Measurements from ENCODE around the gene DENND4B. TPM values are rescaled to one million over a fixed set of nuclear protein-coding genes. Genes with fewer than 3 reads are reported as not detected.

DENND4B gene
- total RNA-seq, 6 experiments from 2014 or later = 13.0 to 27.5 (median 20.2) TPM

DNA sequence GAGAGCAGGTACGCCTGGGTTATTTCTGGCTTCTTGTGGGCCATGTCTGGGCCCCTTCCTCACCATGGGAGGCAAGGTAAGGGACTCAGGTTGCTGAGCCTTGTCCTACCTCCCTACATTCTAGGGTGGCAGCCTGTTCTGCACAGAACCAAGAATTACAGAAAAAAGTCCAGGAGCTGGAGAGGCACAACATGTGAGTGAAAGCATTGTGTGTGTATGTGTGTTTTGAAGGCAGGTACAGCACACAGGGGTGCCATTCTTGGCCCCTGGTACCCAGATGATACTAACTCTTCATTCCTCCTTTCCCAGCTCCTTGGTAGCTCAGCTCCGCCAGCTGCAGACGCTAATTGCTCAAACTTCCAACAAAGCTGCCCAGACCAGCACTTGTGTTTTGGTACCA, 26.6 kb upstream of the DENND4B start:
- Histone ChIP-seq H3K27me3 (no peaks in the 10 kb centered on the region), H3K4me3 (no peak overlapping the region), H3K27ac (no peak overlapping the region), H3K4me1 (peaks cover 0 to 14% (median 5%) of the 10 kb centered on the region in 4 donors), H3K9me3 (no peaks in the 10 kb centered on the region), H3K36me3 (peaks cover 0 to 24% (median 13%) of the 10 kb centered on the region in 4 donors)
- intact Hi-C loops (cut with DNase I) = no loop called here
- TF ChIP-seq, protein P1, sequence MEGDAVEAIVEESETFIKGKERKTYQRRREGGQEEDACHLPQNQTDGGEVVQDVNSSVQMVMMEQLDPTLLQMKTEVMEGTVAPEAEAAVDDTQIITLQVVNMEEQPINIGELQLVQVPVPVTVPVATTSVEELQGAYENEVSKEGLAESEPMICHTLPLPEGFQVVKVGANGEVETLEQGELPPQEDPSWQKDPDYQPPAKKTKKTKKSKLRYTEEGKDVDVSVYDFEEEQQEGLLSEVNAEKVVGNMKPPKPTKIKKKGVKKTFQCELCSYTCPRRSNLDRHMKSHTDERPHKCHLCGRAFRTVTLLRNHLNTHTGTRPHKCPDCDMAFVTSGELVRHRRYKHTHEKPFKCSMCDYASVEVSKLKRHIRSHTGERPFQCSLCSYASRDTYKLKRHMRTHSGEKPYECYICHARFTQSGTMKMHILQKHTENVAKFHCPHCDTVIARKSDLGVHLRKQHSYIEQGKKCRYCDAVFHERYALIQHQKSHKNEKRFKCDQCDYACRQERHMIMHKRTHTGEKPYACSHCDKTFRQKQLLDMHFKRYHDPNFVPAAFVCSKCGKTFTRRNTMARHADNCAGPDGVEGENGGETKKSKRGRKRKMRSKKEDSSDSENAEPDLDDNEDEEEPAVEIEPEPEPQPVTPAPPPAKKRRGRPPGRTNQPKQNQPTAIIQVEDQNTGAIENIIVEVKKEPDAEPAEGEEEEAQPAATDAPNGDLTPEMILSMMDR (IDR thresholded peaks at IDR 0.05) = no peak
- TF ChIP-seq POLR2A (IDR thresholded peaks at IDR 0.05) = no peak
- no peak for DNase-seq
- no peak for ATAC-seq
- 93% methylated on average over 2 of the region's 3 CpGs for WGBS (ENCODE audit: insufficient coverage, low coverage, low lambda C conversion rate, missing lambda C conversion rate)

GRCh38 chr1:153970346-153970745, 23.8 kb upstream of the DENND4B start:
- Histone ChIP-seq H3K4me1 (peaks cover 0 to 11% (median 3%) of the 10 kb centered on the region in 4 donors), H3K9me3 (no peaks in the 10 kb centered on the region), H3K27me3 (no peaks in the 10 kb centered on the region), H3K36me3 (peaks cover 0 to 18% (median 9%) of the 10 kb centered on the region in 4 donors), H3K4me3 (no peak overlapping the region), H3K27ac (no peak overlapping the region)
- ATAC-seq (no peak), DNase-seq (no peak)
- no peak for TF ChIP-seq POLR2A (IDR thresholded peaks at IDR 0.05)
- TF ChIP-seq, protein P1 (IDR thresholded peaks at IDR 0.05) = no peak
- WGBS (ENCODE audit: insufficient coverage, low coverage, low lambda C conversion rate, missing lambda C conversion rate) = 80% methylated on average over 1 of the region's 2 CpGs
- intact Hi-C loops (cut with DNase I) = no loop called here

- DNase-seq (no peak), ATAC-seq (no peak)
- Histone ChIP-seq H3K4me1 (peaks cover 0 to 19% (median 7%) of the 10 kb centered on the region in 4 donors), H3K9me3 (no peaks in the 10 kb centered on the region), H3K36me3 (peaks cover 0 to 6% (median 2%) of the 10 kb centered on the region in 4 donors), H3K27ac (no peak overlapping the region), H3K27me3 (no peaks in the 10 kb centered on the region), H3K4me3 (no peak overlapping the region)
- no peak for TF ChIP-seq POLR2A (IDR thresholded peaks at IDR 0.05)
- TF ChIP-seq, protein P1 (IDR thresholded peaks at IDR 0.05) = no peak
- WGBS (ENCODE audit: insufficient coverage, low coverage, low lambda C conversion rate, missing lambda C conversion rate) = no CpG with 5 or more reads among the region's 2 CpGs
- intact Hi-C loops (cut with DNase I) = no loop called here
Measured at GRCh38 chr1:153968972-153969371, 22.5 kb upstream of the DENND4B start.

DNA sequence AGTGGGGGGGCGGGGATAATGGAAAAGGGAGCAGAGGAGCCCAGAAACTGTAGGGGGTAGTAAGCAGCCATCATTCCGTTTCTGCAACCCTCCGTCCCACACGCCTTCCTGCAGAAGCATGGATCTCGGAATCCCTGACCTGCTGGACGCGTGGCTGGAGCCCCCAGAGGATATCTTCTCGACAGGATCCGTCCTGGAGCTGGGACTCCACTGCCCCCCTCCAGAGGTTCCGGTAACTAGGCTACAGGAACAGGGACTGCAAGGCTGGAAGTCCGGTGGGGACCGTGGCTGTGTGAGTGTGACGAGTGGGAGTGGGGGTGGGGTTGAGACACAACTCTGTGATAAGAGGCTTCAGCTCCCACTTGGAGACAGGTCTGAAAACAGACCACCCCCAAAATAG, 21.9 kb upstream of the DENND4B start:
- ATAC-seq (no peak), DNase-seq (no peak)
- 26% methylated on average over 10 of the region's 13 CpGs for WGBS (ENCODE audit: insufficient coverage, low coverage, low lambda C conversion rate, missing lambda C conversion rate)
- intact Hi-C loops (cut with DNase I) = no loop called here
- Histone ChIP-seq H3K27me3 (no peaks in the 10 kb centered on the region), H3K27ac (peak overlapping the region in 1 of 3 donors; percentile 97), H3K4me3 (peak overlapping the region in 2 of 3 donors; percentile 63 to 65), H3K4me1 (peaks cover 0 to 19% (median 7%) of the 10 kb centered on the region in 4 donors), H3K36me3 (peaks cover 0 to under 1% (median 0%) of the 10 kb centered on the region in 4 donors), H3K9me3 (no peaks in the 10 kb centered on the region)
- no peak for TF ChIP-seq POLR2A (IDR thresholded peaks at IDR 0.05)
- TF ChIP-seq, protein P1 (IDR thresholded peaks at IDR 0.05) = no peak

- Histone ChIP-seq H3K9me3 (no peaks in the 10 kb centered on the region), H3K36me3 (no peaks in the 10 kb centered on the region), H3K27me3 (no peaks in the 10 kb centered on the region), H3K4me3 (peak overlapping the region; percentile 44 to 65 (median 63)), H3K27ac (peak overlapping the region; percentile 83 to 97 (median 91)), H3K4me1 (peaks cover 0 to 19% (median 7%) of the 10 kb centered on the region in 4 donors)
- ATAC-seq = no peak
- intact Hi-C loops (cut with DNase I) = no loop called here
- TF ChIP-seq, protein P1 (IDR thresholded peaks at IDR 0.05) = no peak
- TF ChIP-seq POLR2A (IDR thresholded peaks at IDR 0.05) = no peak
- WGBS (ENCODE audit: insufficient coverage, low coverage, low lambda C conversion rate, missing lambda C conversion rate) = under 1% methylated on average over 8 of the region's 8 CpGs
- DNase-seq = peak in 2 of 3 donors; percentile 60 to 72
Measured at GRCh38 chr1:153968000-153968363, 21.5 kb upstream of the DENND4B start.

Data from right lobe of liver (tissue), 6 donors.